Measurements from ENCODE around the gene PLOD3. TPM values are rescaled to one million over a fixed set of nuclear protein-coding genes. Genes with fewer than 3 reads are reported as not detected.
"Not testable (repeated sequence)": the region's sequence is repeated elsewhere in the genome, so short reads cannot be mapped to it uniquely, and the experiment has no call there.

Gene PLOD3
- total RNA-seq, 2 donors from 2014 or later: 53.9 to 65.5 TPM

GRCh38 chr7:101258243-101258731, 40.9 kb upstream of the PLOD3 start:
- H3K27me3 ChIP-seq (ENCODE audit: control insufficient read depth, insufficient read depth, low read length, poor library complexity, severe bottlenecking): no peaks in the 10 kb centered on the region
- no peak overlapping the region for H3K27ac ChIP-seq (ENCODE audit: low read depth, low read length)
- H3K4me1 ChIP-seq (ENCODE audit: control insufficient read depth, insufficient read depth, low read length): no peaks in the 10 kb centered on the region
- Mint-ChIP-seq H3K27ac (no peak overlapping the region), H3K9me3 (no peaks in the 10 kb centered on the region), H3K4me3 (no peak overlapping the region), H3K36me3 (ENCODE audit: low read depth) (no peaks in the 10 kb centered on the region), H3K27me3 (ENCODE audit: insufficient read depth) (peaks cover 7% of the 10 kb centered on the region), H3K4me1 (no peaks in the 10 kb centered on the region)
- TF ChIP-seq CTCF (conservative IDR thresholded peaks at IDR 0.05): no peak
- no peak overlapping the region for H3K9ac ChIP-seq (ENCODE audit: extremely low read depth, low read length, poor library complexity, severe bottlenecking)
- DNase-seq: no peak
- no peak overlapping the region for H3K4me3 ChIP-seq (ENCODE audit: low read length)
- no peaks in the 10 kb centered on the region for H3K36me3 ChIP-seq (ENCODE audit: control insufficient read depth, insufficient read depth, low read length)
- H3K9me3 ChIP-seq (ENCODE audit: control insufficient read depth, low read length): no peaks in the 10 kb centered on the region
- WGBS, 2 experiments (ENCODE audit: insufficient coverage in 1 of 2, insufficient read length in 1 of 2): 86 to 94% methylated on average over 6 to 7 of the region's 7 CpGs

- no peaks in the 10 kb centered on the region for H3K36me3 ChIP-seq (ENCODE audit: control insufficient read depth, insufficient read depth, low read length)
- peaks cover 4% of the 10 kb centered on the region for H3K36me3 Mint-ChIP-seq (ENCODE audit: low read depth)
- no peaks in the 10 kb centered on the region for H3K27me3 ChIP-seq (ENCODE audit: control insufficient read depth, insufficient read depth, low read length, poor library complexity, severe bottlenecking)
- no peak overlapping the region for H3K9ac ChIP-seq (ENCODE audit: extremely low read depth, low read length, poor library complexity, severe bottlenecking)
- no peaks in the 10 kb centered on the region for H3K9me3 ChIP-seq (ENCODE audit: control insufficient read depth, low read length)
- H3K4me1 ChIP-seq (ENCODE audit: control insufficient read depth, insufficient read depth, low read length): no peaks in the 10 kb centered on the region
- H3K4me1 Mint-ChIP-seq: peaks cover 5% of the 10 kb centered on the region
- WGBS, 2 experiments (ENCODE audit: insufficient coverage in 1 of 2, insufficient read length in 1 of 2): 80 to 96% methylated on average over 1 to 4 of the region's 4 CpGs
- H3K4me3 Mint-ChIP-seq: no peak overlapping the region
- DNase-seq: no peak
- no peak for TF ChIP-seq CTCF (conservative IDR thresholded peaks at IDR 0.05)
- no peak overlapping the region for H3K27ac Mint-ChIP-seq
- peaks cover 1% of the 10 kb centered on the region for H3K27me3 Mint-ChIP-seq (ENCODE audit: insufficient read depth)
- no peak overlapping the region for H3K4me3 ChIP-seq (ENCODE audit: low read length)
- H3K9me3 Mint-ChIP-seq: no peaks in the 10 kb centered on the region
- no peak overlapping the region for H3K27ac ChIP-seq (ENCODE audit: low read depth, low read length)
Measured at GRCh38 chr7:101255796-101256195, 38.4 kb upstream of the PLOD3 start.

GRCh38 chr7:101253199-101253598, 35.8 kb upstream of the PLOD3 start:
- not testable (repeated sequence) for H3K27me3 ChIP-seq (ENCODE audit: control insufficient read depth, insufficient read depth, low read length, poor library complexity, severe bottlenecking)
- 92 to 97% methylated on average over 4 to 5 of the region's 5 CpGs for WGBS, 2 experiments (ENCODE audit: insufficient coverage in 1 of 2, insufficient read length in 1 of 2)
- H3K4me3 Mint-ChIP-seq: peak overlapping the region; percentile 92

More at GRCh38 chr7:101253199-101253598, 35.8 kb upstream of the PLOD3 start:
- H3K4me3 ChIP-seq (ENCODE audit: low read length); H3K4me1 Mint-ChIP-seq; H3K9ac ChIP-seq (ENCODE audit: extremely low read depth, low read length, poor library complexity, severe bottlenecking); H3K36me3 ChIP-seq (ENCODE audit: control insufficient read depth, insufficient read depth, low read length); H3K9me3 ChIP-seq (ENCODE audit: control insufficient read depth, low read length); DNase-seq; H3K36me3 Mint-ChIP-seq (ENCODE audit: low read depth); H3K27ac ChIP-seq (ENCODE audit: low read depth, low read length); H3K27me3 Mint-ChIP-seq (ENCODE audit: insufficient read depth); H3K27ac Mint-ChIP-seq; H3K4me1 ChIP-seq (ENCODE audit: control insufficient read depth, insufficient read depth, low read length); H3K9me3 Mint-ChIP-seq: not testable (repeated sequence)
